ENCODE results near the gene CHCHD10. TPM values are rescaled to one million over a fixed set of nuclear protein-coding genes. Genes with fewer than 3 reads are reported as not detected.
A peak's percentile ranks its signal among the peaks of the same experiment; 100 is the strongest.

Gene CHCHD10
- total and polyA plus RNA-seq, 2 donors (not counting 1 experiment from before 2014, with no cell fraction given): 54.0 to 124 TPM

GRCh38 chr22:23775779-23776375 lies 8.1 kb upstream of the CHCHD10 start:
- Histone ChIP-seq H4K20me1 (ENCODE audit: control insufficient read depth, insufficient read depth, low read length, poor library complexity, severe bottlenecking) (peaks cover 7% of the 10 kb centered on the region), H3K4me1 (ENCODE audit: control insufficient read depth in 2 of 2, insufficient read depth in 2 of 2, low read length in 2 of 2) (peaks cover 17 to 26% of the 10 kb centered on the region in 2 donors), H3K4me3 (ENCODE audit: control extremely low read depth in 1 of 5, extremely low read depth in 1 of 5, insufficient read depth in 1 of 5, low read depth in 2 of 5, low read length in 4 of 5) (no peak overlapping the region), H2AFZ (ENCODE audit: insufficient read depth, low read depth, low read length, poor library complexity, severe bottlenecking) (no peak overlapping the region), H3K27me3 (replicated peaks in 1 of 4; ENCODE audit: control extremely low read depth in 1 of 4, control insufficient read depth in 3 of 4, insufficient read depth in 4 of 4, low read length in 3 of 4) (no peaks in the 10 kb centered on the region), H3K9me3 (ENCODE audit: control extremely low read depth in 1 of 3, control insufficient read depth in 2 of 3, insufficient read depth in 1 of 3, low read length in 2 of 3) (no peaks in the 10 kb centered on the region), H3K27ac (ENCODE audit: low read length in 2 of 2) (no peak overlapping the region), H3K9ac (ENCODE audit: low read length) (no peak overlapping the region), H3K79me2 (ENCODE audit: control insufficient read depth, insufficient read depth, low read length) (peaks cover 8% of the 10 kb centered on the region), H3K36me3 (replicated peaks in 1 of 2; ENCODE audit: control extremely low read depth in 1 of 2, control insufficient read depth in 1 of 2, extremely low read depth in 1 of 2, insufficient read depth in 2 of 2, low read length in 1 of 2) (peaks cover 0 to 7% of the 10 kb centered on the region in 2 experiments), H3K4me2 (replicated peaks; ENCODE audit: low read depth, low read length, poor library complexity, severe bottlenecking) (no peak overlapping the region)
- intact Hi-C loops (cut with micrococcal nuclease): no loop called here
- Mint-ChIP-seq H3K9me3 (ENCODE audit: insufficient read depth) (no peaks in the 10 kb centered on the region), H3K4me1 (peaks cover 24% of the 10 kb centered on the region), H3K27ac (no peak overlapping the region), H3K4me3 (no peak overlapping the region), H3K27me3 (no peaks in the 10 kb centered on the region)
- CTCF ChIA-PET: interaction anchor here (0.6 to 2.0 kb wide), 4 partner anchors 72 to 780 kb away, joined by 3 to 15 read pairs (median 4); partner anchors contain the start of gene SNRPD3
- DNase-seq (no peak), ATAC-seq (ENCODE audit: low read depth) (no peak)
- POLR2A ChIA-PET: interaction anchor here (1.5 kb wide), 1 partner anchor 72 kb away, joined by 5 read pairs; no protein-coding TSS in a partner anchor
- 100% methylated on average over 2 of the region's 3 CpGs for WGBS (ENCODE audit: insufficient coverage)
- TF ChIP-seq CTCF (IDR thresholded peaks at IDR 0.05): no peak
- TF ChIP-seq EZH2 (IDR thresholded peaks at IDR 0.05; ENCODE audit: borderline replicate concordance, insufficient read depth, low read depth, low read length, poor library complexity, severe bottlenecking): no peak

GRCh38 chr22:23774922-23775436 lies 7.2 kb upstream of the CHCHD10 start:
- H4K20me1 ChIP-seq (ENCODE audit: control insufficient read depth, insufficient read depth, low read length, poor library complexity, severe bottlenecking): peaks cover 7% of the 10 kb centered on the region
- H3K27ac Mint-ChIP-seq: no peak overlapping the region
- ChIA-PET POLR2A (interaction anchor here (0.6 to 1.5 kb wide), 4 partner anchors 14 to 89 kb away, joined by 3 to 11 read pairs (median 4); no protein-coding TSS in a partner anchor), CTCF (interaction anchor here (0.6 to 2.0 kb wide), 9 partner anchors 21 to 781 kb away, joined by 3 to 15 read pairs (median 3); partner anchors contain the start of genes SLC2A11 and SNRPD3)
- no peak overlapping the region for H3K27ac ChIP-seq (ENCODE audit: low read length in 2 of 2)
- peaks cover 8% of the 10 kb centered on the region for H3K79me2 ChIP-seq (ENCODE audit: control insufficient read depth, insufficient read depth, low read length)
- no peak for DNase-seq
- H3K4me1 ChIP-seq (ENCODE audit: control insufficient read depth in 2 of 2, insufficient read depth in 2 of 2, low read length in 2 of 2): peaks cover 22 to 34% of the 10 kb centered on the region in 2 donors
- H3K4me2 ChIP-seq (replicated peaks; ENCODE audit: low read depth, low read length, poor library complexity, severe bottlenecking): no peak overlapping the region
- no peak overlapping the region for H3K4me3 ChIP-seq (ENCODE audit: control extremely low read depth in 1 of 5, extremely low read depth in 1 of 5, insufficient read depth in 1 of 5, low read depth in 2 of 5, low read length in 4 of 5)
- no peaks in the 10 kb centered on the region for H3K27me3 Mint-ChIP-seq
- WGBS (ENCODE audit: insufficient coverage): 100% methylated on average over 2 of the region's 2 CpGs
- intact Hi-C loops (cut with micrococcal nuclease): no loop called here
- H2AFZ ChIP-seq (ENCODE audit: insufficient read depth, low read depth, low read length, poor library complexity, severe bottlenecking): no peak overlapping the region
- H3K27me3 ChIP-seq (replicated peaks in 1 of 4; ENCODE audit: control extremely low read depth in 1 of 4, control insufficient read depth in 3 of 4, insufficient read depth in 4 of 4, low read length in 3 of 4): no peaks in the 10 kb centered on the region
- H3K36me3 ChIP-seq (replicated peaks in 1 of 2; ENCODE audit: control extremely low read depth in 1 of 2, control insufficient read depth in 1 of 2, extremely low read depth in 1 of 2, insufficient read depth in 2 of 2, low read length in 1 of 2): peaks cover 0 to 5% of the 10 kb centered on the region in 2 experiments
- ATAC-seq (ENCODE audit: low read depth): no peak
- H3K9ac ChIP-seq (ENCODE audit: low read length): no peak overlapping the region
- H3K9me3 Mint-ChIP-seq (ENCODE audit: insufficient read depth): no peaks in the 10 kb centered on the region
- peaks cover 27% of the 10 kb centered on the region for H3K4me1 Mint-ChIP-seq
- TF ChIP-seq EZH2 (IDR thresholded peaks at IDR 0.05; ENCODE audit: borderline replicate concordance, insufficient read depth, low read depth, low read length, poor library complexity, severe bottlenecking) (no peak), CTCF (IDR thresholded peaks at IDR 0.05) (no peak)
- no peaks in the 10 kb centered on the region for H3K9me3 ChIP-seq (ENCODE audit: control extremely low read depth in 1 of 3, control insufficient read depth in 2 of 3, insufficient read depth in 1 of 3, low read length in 2 of 3)
- peak overlapping the region; percentile 14 for H3K4me3 Mint-ChIP-seq
